ENCODE data around the gene PCDHGB7. TPM values are rescaled to one million over a fixed set of nuclear protein-coding genes. Genes with fewer than 3 reads are reported as not detected.

The PCDHGB7 gene
- polyA plus RNA-seq, 1 of the 3 experiments (the other 2 are of a cell fraction), result 19.1 TPM

- no peak overlapping the region for H2AFZ ChIP-seq (ENCODE audit: low read depth)
These were observed 24.2 kb downstream of the PCDHGB7 start for GRCh38 chr5:141441571-141442170.

GRCh38 chr5:141465351-141465750, 47.9 kb downstream of the PCDHGB7 start:
- H3K27ac ChIP-seq (ENCODE audit: low read depth in 2 of 2, low read length in 1 of 2), result peak overlapping the region in 1 of 2 experiments; percentile 36; a peak in 1 of 4 replicates
- H3K9me2 ChIP-seq, result no peaks in the 10 kb centered on the region
- ChIA-PET POLR2A (no interaction called here), CTCF (interaction anchor here (1.7 to 4.6 kb wide), 2 partner anchors 10 to 102 kb away, joined by 4 to 16 read pairs; partner anchors contain the start of gene PCDHGC3)
- peaks cover 0 to 3% of the 10 kb centered on the region in 2 experiments for H3K36me3 ChIP-seq (replicated peaks in 1 of 2; ENCODE audit: control insufficient read depth in 1 of 2, insufficient read depth in 2 of 2, low read length in 1 of 2)
- no peaks in the 10 kb centered on the region for H3K4me1 ChIP-seq (ENCODE audit: control insufficient read depth in 1 of 2, insufficient read depth in 2 of 2, low read depth in 1 of 2, low read length in 1 of 2)
- WGBS (ENCODE audit: low lambda C conversion rate), result 89% methylated on average over 3 of the region's 3 CpGs
- H3K9me3 ChIP-seq, result no peaks in the 10 kb centered on the region
- no peak overlapping the region for H3K4me3 ChIP-seq (ENCODE audit: low read depth in 2 of 2, low read length in 1 of 2)
- no peak overlapping the region for H3K9ac ChIP-seq
- H2AFZ ChIP-seq (ENCODE audit: low read depth), result no peak overlapping the region
- H4K20me1 ChIP-seq (ENCODE audit: insufficient read depth), result no peaks in the 10 kb centered on the region; the same call in 1 of the 2 replicates
- H3K27me3 ChIP-seq (ENCODE audit: insufficient read depth), result no peaks in the 10 kb centered on the region
- H3K4me2 ChIP-seq, result no peak overlapping the region
- H3F3A ChIP-seq (replicated peaks; ENCODE audit: insufficient read depth), result peaks cover 7% of the 10 kb centered on the region
- DNase-seq, result no peak
- peaks cover 9% of the 10 kb centered on the region for H3K79me2 ChIP-seq (ENCODE audit: insufficient read depth)
- TF ChIP-seq SIN3A (IDR thresholded peaks at IDR 0.05; ENCODE audit: borderline replicate concordance, low read depth, low read length) (no peak), TAF1 (IDR thresholded peaks at IDR 0.05; ENCODE audit: borderline replicate concordance, low read depth, low read length) (no peak), REST (IDR thresholded peaks at IDR 0.05; ENCODE audit: low read depth, low read length) (no peak), MEF2A (IDR thresholded peaks at IDR 0.05; ENCODE audit: borderline replicate concordance, low read depth) (no peak), GATA2 (CRISPR knock-in tag; IDR thresholded peaks at IDR 0.05) (no peak), NFIC (IDR thresholded peaks at IDR 0.05; ENCODE audit: borderline replicate concordance) (no peak), ELF1 (IDR thresholded peaks at IDR 0.05) (no peak), USF1 (IDR thresholded peaks at IDR 0.05; ENCODE audit: borderline replicate concordance, low read depth) (no peak), FOXM1 (IDR thresholded peaks at IDR 0.05; ENCODE audit: low read depth) (no peak), RFX5 (IDR thresholded peaks at IDR 0.05; ENCODE audit: low read length) (no peak)

More at GRCh38 chr5:141441571-141442170, 24.2 kb downstream of the PCDHGB7 start:
- H3K27ac ChIP-seq (ENCODE audit: low read depth in 2 of 2, low read length in 1 of 2), result no peak overlapping the region
- ChIA-PET CTCF (interaction anchor here (1.4 to 1.5 kb wide), 2 partner anchors 116 to 126 kb away, joined by 4 to 5 read pairs; no protein-coding TSS in a partner anchor), POLR2A (no interaction called here)
- no peaks in the 10 kb centered on the region for H4K20me1 ChIP-seq (ENCODE audit: insufficient read depth)
- peaks cover 4% of the 10 kb centered on the region; the same call in 1 of the 2 replicates for H3K9me3 ChIP-seq
- no peak overlapping the region for H3K9ac ChIP-seq
- H3F3A ChIP-seq (replicated peaks; ENCODE audit: insufficient read depth), result no peaks in the 10 kb centered on the region
- no peaks in the 10 kb centered on the region for H3K9me2 ChIP-seq
- H3K4me2 ChIP-seq, result no peak overlapping the region
- no peaks in the 10 kb centered on the region for H3K79me2 ChIP-seq (ENCODE audit: insufficient read depth)
- no peaks in the 10 kb centered on the region for H3K4me1 ChIP-seq (ENCODE audit: control insufficient read depth in 1 of 2, insufficient read depth in 2 of 2, low read depth in 1 of 2, low read length in 1 of 2)
- no peaks in the 10 kb centered on the region for H3K36me3 ChIP-seq (replicated peaks in 1 of 2; ENCODE audit: control insufficient read depth in 1 of 2, insufficient read depth in 2 of 2, low read length in 1 of 2)
- no peak overlapping the region for H3K4me3 ChIP-seq (ENCODE audit: low read depth in 2 of 2, low read length in 1 of 2)
- TF ChIP-seq FOXM1 (IDR thresholded peaks at IDR 0.05; ENCODE audit: low read depth), result no peak
- no peak for TF ChIP-seq RXRA (IDR thresholded peaks at IDR 0.05; ENCODE audit: borderline replicate concordance, low read depth)
- no peak for TF ChIP-seq RCOR1 (IDR thresholded peaks at IDR 0.05; ENCODE audit: low read length)
- TF ChIP-seq CTCF (IDR thresholded peaks at IDR 0.05), result no peak
- TF ChIP-seq SMC3 (IDR thresholded peaks at IDR 0.05; ENCODE audit: low read depth, low read length), result no peak
- TF ChIP-seq IRF3 (IDR thresholded peaks at IDR 0.05; ENCODE audit: low read depth, low read length), result no peak
- no peak for TF ChIP-seq TCF12 (IDR thresholded peaks at IDR 0.05)
- no peak for TF ChIP-seq EZH2phosphoT487 (IDR thresholded peaks at IDR 0.05; ENCODE audit: borderline replicate concordance, low read depth)
- TF ChIP-seq SIN3A (IDR thresholded peaks at IDR 0.05; ENCODE audit: borderline replicate concordance, low read depth, low read length), result no peak
- no peak for TF ChIP-seq FOXJ3 (CRISPR knock-in tag; IDR thresholded peaks at IDR 0.05)
- no peaks in the 10 kb centered on the region for H3K27me3 ChIP-seq (ENCODE audit: insufficient read depth)
- WGBS (ENCODE audit: low lambda C conversion rate), result 92% methylated on average over 38 of the region's 50 CpGs
- no peak for DNase-seq
